ENCODE measurements around the gene APOA1. TPM values are rescaled to one million over a fixed set of nuclear protein-coding genes. Genes with fewer than 3 reads are reported as not detected.

Gene APOA1
- total and polyA plus RNA-seq, 2 donors (not counting 3 experiments of a cell fraction or from before 2014, with no cell fraction given) = not detected

GRCh38 chr11:116864531-116864930 lies 27.1 kb upstream of the APOA1 start:
- Histone ChIP-seq H4K20me1 (replicated peaks; ENCODE audit: control insufficient read depth, extremely low read depth, insufficient read depth, low read length) (no peaks in the 10 kb centered on the region), H3K9me3 (replicated peaks; ENCODE audit: control insufficient read depth, insufficient read depth, low read length) (no peaks in the 10 kb centered on the region), H3K27ac (ENCODE audit: insufficient read depth, low read depth, low read length) (no peak overlapping the region), H3K79me2 (ENCODE audit: control insufficient read depth, insufficient read depth, low read length) (no peaks in the 10 kb centered on the region), H3K4me1 (ENCODE audit: control insufficient read depth, extremely low read depth, insufficient read depth, low read length) (peaks cover 10% of the 10 kb centered on the region), H3K4me2 (ENCODE audit: insufficient read depth, low read length) (no peak overlapping the region), H3K9me1 (replicated peaks; ENCODE audit: control insufficient read depth, extremely low read depth, insufficient read depth, low read length) (no peaks in the 10 kb centered on the region), H2AFZ (ENCODE audit: low read depth, low read length) (no peak overlapping the region), H3K4me3 (replicated peaks in 1 of 3; ENCODE audit: insufficient read depth in 1 of 3, low read depth in 1 of 3, low read length in 3 of 3) (no peak overlapping the region), H3K36me3 (ENCODE audit: control insufficient read depth in 2 of 2, extremely low read depth in 1 of 2, insufficient read depth in 2 of 2, low read length in 2 of 2) (peaks cover 2 to 10% of the 10 kb centered on the region in 2 experiments), H3K9ac (replicated peaks; ENCODE audit: extremely low read depth, insufficient read depth, low read length) (no peak overlapping the region), H3K27me3 (ENCODE audit: control insufficient read depth in 2 of 2, insufficient read depth in 2 of 2, low read length in 2 of 2) (no peaks in the 10 kb centered on the region)
- DNase-seq (ENCODE audit: low read depth, low spot score) (no peak), FAIRE-seq (no peak)
- dilution Hi-C loops (cut with MboI; ENCODE audit: extremely low pct_ligation_motif_present, low sequenced_read_pairs) (no loop called here), intact Hi-C loops (cut with micrococcal nuclease) (no loop called here)
- ChIA-PET CTCF (interaction anchor here (1.5 kb wide), 1 partner anchor 12 kb away, joined by 5 read pairs; no protein-coding TSS in a partner anchor), POLR2A (no interaction called here)
- BruUV-seq (replicated peaks) = no TSS peak
- TF ChIP-seq GATA2 (IDR thresholded peaks at IDR 0.05; ENCODE audit: insufficient read depth, insufficient read length, low read depth, low read length) (no peak), POLR2AphosphoS5 (IDR thresholded peaks at IDR 0.05; ENCODE audit: insufficient read depth, low read depth, low read length) (no peak), POLR2A (IDR thresholded peaks at IDR 0.05; ENCODE audit: low read depth, low read length) (no peak), EZH2 (IDR thresholded peaks at IDR 0.05; ENCODE audit: borderline replicate concordance, low read depth, low read length, severe bottlenecking) (no peak), MAX (IDR thresholded peaks at IDR 0.05; ENCODE audit: insufficient read depth, insufficient read length) (no peak), CTCF (IDR thresholded peaks at IDR 0.05; ENCODE audit: extremely low read depth in 1 of 2, insufficient read depth in 1 of 2, low read depth in 1 of 2, low read length in 2 of 2) (no peak), FOS (IDR thresholded peaks at IDR 0.05; ENCODE audit: borderline replicate concordance, insufficient read depth, low read length) (no peak), MYC (IDR thresholded peaks at IDR 0.05; ENCODE audit: low read depth, low read length) (no peak), JUN (IDR thresholded peaks at IDR 0.05; ENCODE audit: borderline replicate concordance, insufficient read depth, insufficient read length, low read depth) (no peak)

Data from endothelial cell of umbilical vein (primary cell).